A549 (cell line): Measurements from ENCODE around the gene ADGRA3. TPM values are rescaled to one million over a fixed set of nuclear protein-coding genes. Genes with fewer than 3 reads are reported as not detected.

Experiments
- ATAC-seq, 2 experiments: fragments of 200-7000 bp in 1 of 2; fragments of >200 bp in 1 of 2; cut with Nextera tagmentation in 1 of 2; cut with Tn5 transposase in 1 of 2; 3 replicates each; pipeline versions ENCODE4 v1.8.0 to v1.9.1; 2018 to 2020; ENCODE audit warnings: mild to moderate bottlenecking in 1 of 2, moderate library complexity in 1 of 2
- CTCF ChIA-PET: fragments of 300-600 bp; sonication (Branson Sonifier 250); formaldehyde crosslinking; extraction: SDS; loops from one replicate; lab custom pipeline; 2021; ENCODE audit warnings: antibody characterized with exemption, inconsistent platforms; lab: Yijun Ruan, JAX
- POLR2A ChIA-PET: fragments of 350-600 bp; formaldehyde crosslinking; extraction: SDS; loops from one replicate; lab custom pipeline; 2021; ENCODE audit warnings: antibody characterized with exemption, inconsistent platforms; lab: Yijun Ruan, JAX
- DNase-seq, 2 experiments: peaks; one replicate each; pipeline versions ENCODE4 v3.0.0 to v3.0.0-alpha.2; 2011 to 2016; ENCODE audit warnings: low read depth in 1 of 2, low spot score in 1 of 2
- FAIRE-seq: peaks from 2 replicates; lab custom pipeline; 2011; peaks lifted over from hg19 to GRCh38; lab: Jason Lieb, UNC
- H3K27ac ChIP-seq, 2 experiments: fragments of >200 bp; sonication (Bioruptor Twin); formaldehyde crosslinking; 3 replicates each; pipeline ENCODE4 v1.5.1; 2016 to 2017
- H3K4me1 ChIP-seq: fragments of >200 bp; sonication (Bioruptor Twin); formaldehyde crosslinking; 3 replicates; pipeline ENCODE4 v1.6.1; 2016
- H3K4me2 ChIP-seq: fragments of >200 bp; sonication (Bioruptor Twin); formaldehyde crosslinking; 3 replicates; pipeline ENCODE4 v1.6.1; 2016
- H3K4me3 ChIP-seq: fragments of >200 bp; sonication (Bioruptor Twin); formaldehyde crosslinking; 3 replicates; pipeline ENCODE4 v1.5.1; 2016
- H3K9me3 ChIP-seq: fragments of >200 bp; sonication (Bioruptor Twin); formaldehyde crosslinking; 3 replicates; pipeline ENCODE4 v1.6.1; 2016
- CHD2 ChIP-seq: fragments of 150-350 bp; IDR thresholded peaks from 2 replicates; pipeline ENCODE4 v1.6.1; 2014; ENCODE audit warnings: low read length; ENCODE audit not compliant: partially characterized antibody
- CHD4 ChIP-seq: fragments of 200-600 bp; sonication (generic); IDR thresholded peaks from 2 replicates; pipeline ENCODE4 v1.6.1; 2016; ENCODE audit warnings: antibody characterized with exemption, mild to moderate bottlenecking, borderline replicate concordance
- CTCF ChIP-seq: fragments of >200 bp; sonication (Bioruptor Twin); formaldehyde crosslinking; IDR thresholded peaks from 3 replicates; pipeline ENCODE4 v1.5.1; 2016
- E2F6 ChIP-seq: IDR thresholded peaks from 2 replicates; pipeline ENCODE4 v1.6.1; 2012; ENCODE audit warnings: low read depth, borderline replicate concordance
- EHMT2 ChIP-seq: fragments of 200-600 bp; sonication (generic); IDR thresholded peaks from 2 replicates; pipeline ENCODE4 v1.6.1; 2016; ENCODE audit warnings: antibody characterized with exemption, low read depth, mild to moderate bottlenecking, moderate library complexity
- ELK1 ChIP-seq: fragments of 150-350 bp; IDR thresholded peaks from 2 replicates; pipeline ENCODE4 v1.6.1; 2014; ENCODE audit warnings: low read depth, mild to moderate bottlenecking, low read length
- FOXS1 ChIP-seq: fragments of 250-450 bp; sonication (Bioruptor Pico); IDR thresholded peaks from 2 replicates; pipeline ENCODE4 v1.5.0; 2020; ENCODE audit warnings: mild to moderate bottlenecking, moderate library complexity
- GATA3 ChIP-seq: IDR thresholded peaks from 2 replicates; pipeline ENCODE4 v1.6.1; 2012; ENCODE audit warnings: borderline replicate concordance
- HEYL ChIP-seq: fragments of 250-450 bp; sonication (Bioruptor Pico); IDR thresholded peaks from 2 replicates; pipeline ENCODE4 v1.8.0; 2021; ENCODE audit warnings: mild to moderate bottlenecking, moderate library complexity
- HOXA7 ChIP-seq: fragments of 250-450 bp; sonication (Bioruptor Pico); IDR thresholded peaks from 2 replicates; pipeline ENCODE4 v1.5.0; 2020; ENCODE audit warnings: mild to moderate bottlenecking, moderate library complexity
- JUNB ChIP-seq: fragments of >200 bp; sonication (Bioruptor Twin); formaldehyde crosslinking; IDR thresholded peaks from 2 replicates; pipeline ENCODE4 v1.6.1; 2016
- KDM1A ChIP-seq: fragments of 200-600 bp; sonication (generic); IDR thresholded peaks from 2 replicates; pipeline ENCODE4 v1.6.1; 2016; ENCODE audit warnings: low read depth, mild to moderate bottlenecking
- KDM5A ChIP-seq: fragments of 200-600 bp; sonication (generic); IDR thresholded peaks from 2 replicates; pipeline ENCODE4 v1.6.1; 2016; ENCODE audit warnings: antibody characterized with exemption, mild to moderate bottlenecking
- MAFK ChIP-seq: fragments of 450-650 bp; IDR thresholded peaks from 2 replicates; pipeline ENCODE4 v1.6.1; 2014; ENCODE audit not compliant: partially characterized antibody
- MYC ChIP-seq: IDR thresholded peaks from 2 replicates; pipeline ENCODE4 v1.6.1; 2012; ENCODE audit warnings: mild to moderate bottlenecking, inconsistent platforms, low read length, improper control_type of control experiment, borderline replicate concordance
- PHF8 ChIP-seq: fragments of 200-600 bp; sonication (generic); IDR thresholded peaks from 2 replicates; pipeline ENCODE4 v1.6.1; 2016; ENCODE audit warnings: low read depth, mild to moderate bottlenecking, antibody characterized with exemption, moderate library complexity, borderline replicate concordance
- POLR2A ChIP-seq: IDR thresholded peaks from 2 replicates; pipeline ENCODE4 v1.6.1; 2012; ENCODE audit warnings: mild to moderate bottlenecking, low read length
- POLR2AphosphoS2 ChIP-seq: conservative IDR thresholded peaks from 2 replicates; pipeline ENCODE4 v1.6.1; 2012; ENCODE audit warnings: low read length, improper control_type of control experiment, inconsistent platforms
- RARB ChIP-seq: fragments of 250-450 bp; sonication (Bioruptor Pico); IDR thresholded peaks from 2 replicates; pipeline ENCODE4 v1.8.0; 2021; ENCODE audit warnings: mild to moderate bottlenecking, moderate library complexity
- RNF2 ChIP-seq: fragments of 200-600 bp; sonication (generic); IDR thresholded peaks from 2 replicates; pipeline ENCODE4 v1.6.1; 2016; ENCODE audit warnings: low read depth, mild to moderate bottlenecking, antibody characterized with exemption, moderate library complexity, borderline replicate concordance
- TP53 ChIP-seq: fragments of 250-450 bp; sonication (Bioruptor Pico); IDR thresholded peaks from 2 replicates; pipeline ENCODE4 v1.5.0; 2021; ENCODE audit warnings: mild to moderate bottlenecking, moderate library complexity
- USF2 ChIP-seq: fragments of 450-650 bp; IDR thresholded peaks from 2 replicates; pipeline ENCODE4 v1.6.1; 2014; ENCODE audit warnings: antibody characterized with exemption
- ZFP36 ChIP-seq: fragments of 450-650 bp; IDR thresholded peaks from 2 replicates; pipeline ENCODE4 v1.6.1; 2014; ENCODE audit warnings: borderline replicate concordance; ENCODE audit not compliant: partially characterized antibody
- WGBS: methylation state at CpG from one replicate; pipeline ENCODE4 v1.1.6; 2017; ENCODE audit errors: missing lambda C conversion rate; 5-methylcytosine and 5-hydroxymethylcytosine counted together
- polyA plus RNA-seq, 4 experiments: library from polyadenylated mRNA; depleted of rRNA in 3 of 4; stranded (reverse); fragments of >200 nt; fragmentation: RNase III in 1 of 4; extraction: RNeasy Plus Mini Kit Qiagen cat#74134 plus additional on column Dnase treatment in 1 of 4; gene quantifications; 2 replicates in 3 of 4; 3 replicates in 1 of 4; pipeline ENCODE4 v1.2.3, GENCODE V29; 2011 to 2017

Gene ADGRA3
- polyA plus RNA-seq, 2 of the 4 experiments (the other 2 are of a cell fraction) = 18.2 to 20.0 TPM

GRCh38 chr4:22430626-22431025 is 85.2 kb downstream of the ADGRA3 start:
- Histone ChIP-seq H3K27ac (no peak overlapping the region), H3K4me1 (no peaks in the 10 kb centered on the region), H3K4me3 (no peak overlapping the region), H3K9me3 (no peaks in the 10 kb centered on the region), H3K4me2 (no peak overlapping the region)
- FAIRE-seq = no peak
- CTCF ChIA-PET = no interaction called here
- no peak for ATAC-seq
- DNase-seq = no peak
- 100% methylated on average over 1 of the region's 3 CpGs for WGBS
- POLR2A ChIA-PET = no interaction called here
- TF ChIP-seq POLR2A = no peak
- no peak for TF ChIP-seq CHD2
- TF ChIP-seq TP53 = no peak
- no peak for TF ChIP-seq MAFK

- H3K4me2 ChIP-seq = no peak overlapping the region
- ChIA-PET POLR2A (no interaction called here), CTCF (no interaction called here)
- ATAC-seq = no peak
- no peaks in the 10 kb centered on the region for H3K4me1 ChIP-seq
- H3K9me3 ChIP-seq = no peaks in the 10 kb centered on the region
- H3K4me3 ChIP-seq = no peak overlapping the region
- H3K27ac ChIP-seq = no peak overlapping the region
- 78% methylated on average over 4 of the region's 4 CpGs for WGBS
- DNase-seq = no peak
- FAIRE-seq = no peak
- TF ChIP-seq PHF8 = no peak
- no peak for TF ChIP-seq KDM1A
- TF ChIP-seq POLR2AphosphoS2 = no peak
- TF ChIP-seq KDM5A = no peak
- no peak for TF ChIP-seq ELK1
- no peak for TF ChIP-seq RNF2
- no peak for TF ChIP-seq GATA3
- TF ChIP-seq EHMT2 = no peak
- no peak for TF ChIP-seq CTCF
- TF ChIP-seq CHD4 = no peak
Measured at GRCh38 chr4:22428441-22428840, 87.4 kb downstream of the ADGRA3 start.

GRCh38 chr4:22427675-22428074 is 88.2 kb downstream of the ADGRA3 start:
- no peaks in the 10 kb centered on the region for H3K9me3 ChIP-seq
- no peak overlapping the region for H3K4me2 ChIP-seq
- DNase-seq (no peak), FAIRE-seq (no peak), ATAC-seq (no peak)
- ChIA-PET CTCF (interaction anchor here (1.0 kb wide), 1 partner anchor 38 kb away, joined by 4 read pairs; no protein-coding TSS in a partner anchor), POLR2A (no interaction called here)
- H3K4me3 ChIP-seq = no peak overlapping the region
- WGBS = 63% methylated on average over 3 of the region's 3 CpGs
- no peak overlapping the region for H3K27ac ChIP-seq
- TF ChIP-seq HOXA7 = no peak
- H3K4me1 ChIP-seq = no peaks in the 10 kb centered on the region

- FAIRE-seq = no peak
- 100% methylated on average over 1 of the region's 1 CpG for WGBS
- CTCF ChIA-PET = no interaction called here
- TF ChIP-seq PHF8 = no peak
- TF ChIP-seq ZFP36 = no peak
- TF ChIP-seq CTCF = no peak
- no peak for TF ChIP-seq FOXS1 (CRISPR knock-in tag)
- no peak for TF ChIP-seq MYC
- TF ChIP-seq USF2 = no peak
- TF ChIP-seq HEYL = no peak
- TF ChIP-seq RARB = no peak
- no peak for TF ChIP-seq JUNB
- no peak for TF ChIP-seq ELK1
- no peak for TF ChIP-seq E2F6
Measured at GRCh38 chr4:22420291-22420690, 95.6 kb downstream of the ADGRA3 start.

More at GRCh38 chr4:22420291-22420690, 95.6 kb downstream of the ADGRA3 start:
- POLR2A ChIA-PET = no interaction called here
- ATAC-seq = no peak
- Histone ChIP-seq H3K4me3 (no peak overlapping the region), H3K9me3 (no peaks in the 10 kb centered on the region), H3K27ac (no peak overlapping the region), H3K4me2 (no peak overlapping the region), H3K4me1 (no peaks in the 10 kb centered on the region)
- no peak for DNase-seq
